ENCODE measurements around the gene LCLAT1.

Gene LCLAT1

DNA sequence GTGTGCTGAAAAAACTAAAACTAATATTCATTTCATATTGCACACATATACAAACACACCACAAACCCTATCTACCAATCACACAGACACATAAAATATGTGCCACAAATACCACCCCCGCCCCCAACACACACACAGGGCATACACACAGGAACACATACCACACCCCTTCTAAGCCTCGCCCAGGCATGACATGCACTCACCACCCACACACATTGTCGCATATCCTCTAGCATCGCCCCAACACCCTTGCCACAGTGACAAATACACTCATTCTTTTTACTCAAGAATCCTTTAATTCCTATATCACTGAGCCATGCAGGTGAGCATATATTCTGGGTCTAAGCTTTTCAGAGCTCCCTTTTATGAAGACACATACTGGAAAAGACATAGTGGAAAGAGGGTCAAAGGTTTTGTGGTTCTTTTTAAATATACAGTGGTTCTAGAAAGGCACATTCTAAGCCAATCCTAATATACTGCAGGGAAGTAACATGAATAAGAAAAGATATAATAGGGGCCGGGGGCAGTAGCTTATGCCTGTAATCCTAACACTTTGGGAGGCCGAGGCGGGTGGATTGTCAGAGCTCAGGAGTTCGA lies 24.5 kb upstream of the LCLAT1 start:
- in situ Hi-C loops (cut with MboI; ENCODE audit: low sequenced_read_pairs): no loop called here

DNA sequence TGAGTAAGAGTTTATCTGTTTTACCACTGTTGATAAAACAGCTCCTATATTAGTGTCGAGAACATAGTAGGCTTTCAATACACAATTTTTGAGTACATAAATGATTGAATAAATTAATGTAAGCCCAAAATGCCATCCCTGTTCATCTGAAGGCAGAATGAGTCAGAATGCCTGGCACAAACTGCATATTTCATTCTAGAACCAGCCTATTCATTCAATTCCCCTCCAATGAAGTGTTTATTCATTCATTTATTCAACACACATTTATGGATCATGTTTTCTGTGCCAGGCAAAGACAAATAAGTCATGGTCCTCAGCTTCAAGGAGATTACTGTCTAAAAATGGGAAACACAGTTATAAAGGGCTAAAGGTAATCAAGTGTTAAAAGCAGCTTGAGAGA lies 22.8 kb upstream of the LCLAT1 start:
- in situ Hi-C loops (cut with MboI; ENCODE audit: low sequenced_read_pairs): no loop called here

DNA sequence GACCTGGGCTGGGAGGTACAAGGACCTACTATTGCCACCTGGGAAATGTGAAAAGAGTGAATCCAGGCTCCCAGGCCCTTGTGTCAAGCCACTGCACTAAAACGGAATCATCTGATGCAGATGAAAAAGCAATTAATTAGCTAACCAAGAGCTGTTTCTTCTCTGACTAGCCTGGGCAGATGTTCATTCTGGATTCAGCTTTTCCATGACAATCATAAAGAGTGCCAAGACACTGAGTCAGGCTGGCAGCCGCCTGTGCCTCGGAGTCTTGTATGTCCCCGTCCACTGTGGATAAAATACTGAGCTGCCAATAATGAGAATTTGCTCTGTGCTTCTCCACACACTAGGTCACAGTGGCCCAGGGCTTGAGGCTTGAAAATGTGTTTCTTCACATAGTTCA lies 21.7 kb upstream of the LCLAT1 start:
- in situ Hi-C loops (cut with MboI; ENCODE audit: low sequenced_read_pairs): no loop called here

DNA sequence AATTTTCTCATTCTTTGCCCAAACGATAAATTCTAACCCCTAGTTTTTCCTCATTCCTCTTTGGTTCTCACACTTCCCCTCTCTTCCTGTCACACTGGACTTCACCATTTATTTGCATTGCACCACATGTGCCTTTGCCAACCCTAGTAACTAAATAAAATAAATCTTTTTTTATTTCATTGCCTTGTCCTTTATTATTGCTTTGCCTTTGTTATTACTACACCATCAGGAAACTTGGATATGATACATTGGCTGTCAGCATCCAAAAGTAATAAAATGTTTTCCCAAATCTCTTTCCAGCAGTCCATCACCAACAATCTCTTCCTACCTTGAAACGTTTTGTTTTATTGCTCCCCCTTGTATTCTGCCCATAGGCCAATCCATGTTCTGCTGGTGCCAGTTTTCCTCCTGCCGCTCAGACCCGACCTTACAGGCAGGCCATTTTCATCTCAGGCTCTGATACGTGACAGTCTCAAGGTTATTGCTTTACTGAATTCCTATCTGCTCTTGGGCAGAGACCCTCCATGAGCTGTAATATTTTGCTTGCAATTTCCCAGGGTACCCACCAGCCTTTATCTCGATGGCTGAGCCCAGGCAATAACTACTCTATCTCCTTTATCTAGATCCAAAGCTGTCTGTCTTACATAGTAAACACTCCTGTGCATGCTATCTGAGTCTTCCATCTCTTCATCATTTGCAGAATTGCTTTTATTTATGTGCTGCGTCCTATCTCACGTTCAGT lies 19.3 kb upstream of the LCLAT1 start:
- in situ Hi-C loops (cut with MboI; ENCODE audit: low sequenced_read_pairs): no loop called here

DNA sequence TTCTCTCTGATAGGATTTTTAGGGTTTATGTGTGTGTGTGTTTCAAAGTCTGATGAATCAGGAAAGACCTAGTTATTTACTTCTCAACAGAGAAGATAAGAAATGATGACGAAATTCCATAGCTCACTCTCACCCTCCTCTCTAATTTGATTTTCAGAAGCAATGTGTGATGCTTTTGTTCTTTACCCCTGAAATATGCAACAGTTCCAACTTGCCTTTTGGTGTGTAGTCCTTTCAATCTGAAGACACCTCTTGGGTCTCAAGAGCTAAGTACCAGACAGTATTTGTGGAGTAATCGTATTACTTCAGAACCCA lies 18.7 kb upstream of the LCLAT1 start:
- in situ Hi-C loops (cut with MboI; ENCODE audit: low sequenced_read_pairs): no loop called here

DNA sequence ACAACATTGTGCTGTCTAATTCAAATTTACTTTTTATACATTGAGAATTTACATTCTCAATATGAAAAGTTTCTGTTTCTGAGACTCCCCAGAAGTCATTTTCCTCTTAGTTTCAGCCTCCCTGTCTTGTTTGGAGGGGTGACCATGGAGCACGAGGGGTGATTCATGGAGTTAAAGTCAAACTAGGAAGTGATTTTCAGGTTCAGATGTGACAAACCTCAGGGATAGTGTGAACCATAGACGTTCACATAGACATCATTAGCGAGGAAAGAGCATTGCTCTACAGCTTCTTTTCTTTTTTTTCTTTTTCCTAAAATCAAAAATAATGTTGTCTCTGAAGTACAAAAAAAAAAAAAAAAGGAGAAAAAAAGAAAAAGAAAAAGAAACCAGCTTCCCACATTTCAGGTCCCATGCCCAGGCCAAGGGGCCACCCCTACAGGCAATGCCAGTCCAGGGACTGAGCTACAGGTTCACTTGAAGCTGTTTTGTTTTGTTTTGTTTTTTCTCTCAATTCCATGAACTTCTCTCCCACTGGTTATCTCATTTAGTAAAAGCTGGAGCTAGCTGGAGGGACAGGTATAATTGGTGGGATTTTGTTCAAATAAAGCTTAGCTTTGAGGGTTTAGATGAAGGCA lies 18.1 kb upstream of the LCLAT1 start:
- in situ Hi-C loops (cut with MboI; ENCODE audit: low sequenced_read_pairs): no loop called here

DNA sequence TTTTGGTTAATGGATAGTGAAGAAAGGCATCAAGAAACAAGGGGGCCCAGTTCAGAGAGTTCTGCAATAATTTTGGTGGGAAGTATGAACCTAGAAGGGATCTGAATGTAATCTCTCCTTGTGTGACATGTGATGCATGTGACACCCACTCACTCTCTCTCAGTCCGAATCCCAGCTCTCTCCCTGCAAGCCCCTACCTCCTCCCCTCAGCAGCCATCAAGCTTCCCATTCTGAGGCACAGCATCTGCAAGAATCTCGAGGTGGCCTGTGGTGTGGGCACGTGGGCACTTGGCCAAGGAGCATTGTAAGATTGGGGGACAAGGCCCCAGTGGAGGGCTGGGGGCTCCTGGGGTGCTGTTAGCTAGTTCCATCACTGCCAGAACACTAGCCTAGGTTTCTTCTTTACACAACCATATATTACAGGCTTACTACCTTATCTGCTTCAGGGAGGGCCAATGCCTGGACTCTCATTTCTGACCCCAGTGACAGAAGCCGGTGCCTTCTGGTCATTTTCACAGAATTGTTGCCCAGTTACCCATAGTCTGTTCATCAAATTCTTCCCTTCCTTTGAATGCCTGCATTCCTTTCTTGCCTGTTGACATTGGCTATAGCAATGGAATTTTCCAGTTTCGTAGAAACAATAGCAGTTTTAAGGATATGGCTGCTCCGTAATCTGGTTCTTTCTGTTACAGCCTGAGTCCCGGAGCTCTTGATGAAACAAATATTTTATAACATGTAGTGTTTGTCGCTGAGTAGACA lies 13.3 kb upstream of the LCLAT1 start:
- in situ Hi-C loops (cut with MboI; ENCODE audit: low sequenced_read_pairs): no loop called here

DNA sequence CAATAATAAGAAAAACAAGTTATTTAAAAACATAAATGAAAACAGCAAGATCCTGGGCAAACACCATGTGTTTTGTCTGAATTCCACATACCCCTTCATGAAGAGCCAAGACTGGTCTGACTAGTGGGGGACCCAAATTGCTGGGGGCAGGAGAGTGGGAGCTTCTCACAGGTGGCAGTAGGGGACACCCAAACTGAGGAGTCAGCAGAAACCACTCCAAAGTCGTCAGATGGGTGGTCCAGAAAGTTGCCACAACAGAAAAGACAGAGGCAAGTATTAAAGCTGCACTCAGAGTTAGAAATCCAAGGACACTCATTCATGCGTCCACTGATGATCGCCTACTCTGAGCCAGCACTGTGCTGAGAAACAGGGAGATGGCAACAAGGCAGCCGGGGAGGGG lies 12.3 kb upstream of the LCLAT1 start:
- in situ Hi-C loops (cut with MboI; ENCODE audit: low sequenced_read_pairs): no loop called here

DNA sequence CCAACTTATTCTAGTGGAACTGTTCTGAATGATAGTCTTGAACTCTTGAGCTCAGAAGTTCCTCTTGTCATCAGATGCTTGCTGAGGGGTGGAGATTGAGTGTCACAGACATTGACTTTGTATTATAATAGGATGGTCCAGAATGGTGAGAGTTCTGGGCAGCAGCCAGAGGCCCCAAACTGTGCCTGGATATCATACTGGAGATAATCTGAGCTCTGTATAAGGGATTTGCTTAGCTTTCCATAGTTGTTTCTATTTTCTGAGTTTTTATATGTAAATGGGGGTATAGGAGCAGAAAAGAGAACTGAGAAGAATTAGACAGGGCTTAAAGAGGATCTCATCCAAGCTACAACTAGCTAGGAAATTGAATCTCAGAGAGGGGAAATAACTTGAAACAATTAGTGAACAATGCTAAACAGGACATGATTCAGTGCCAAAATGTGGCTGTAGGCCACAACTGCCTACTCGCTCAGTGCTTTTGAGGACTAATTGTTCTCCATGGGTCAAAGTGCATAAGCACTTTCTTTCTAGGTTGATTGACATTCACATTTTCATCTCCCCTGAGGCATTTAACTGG lies 10.1 kb upstream of the LCLAT1 start:
- in situ Hi-C loops (cut with MboI; ENCODE audit: low sequenced_read_pairs): no loop called here

DNA sequence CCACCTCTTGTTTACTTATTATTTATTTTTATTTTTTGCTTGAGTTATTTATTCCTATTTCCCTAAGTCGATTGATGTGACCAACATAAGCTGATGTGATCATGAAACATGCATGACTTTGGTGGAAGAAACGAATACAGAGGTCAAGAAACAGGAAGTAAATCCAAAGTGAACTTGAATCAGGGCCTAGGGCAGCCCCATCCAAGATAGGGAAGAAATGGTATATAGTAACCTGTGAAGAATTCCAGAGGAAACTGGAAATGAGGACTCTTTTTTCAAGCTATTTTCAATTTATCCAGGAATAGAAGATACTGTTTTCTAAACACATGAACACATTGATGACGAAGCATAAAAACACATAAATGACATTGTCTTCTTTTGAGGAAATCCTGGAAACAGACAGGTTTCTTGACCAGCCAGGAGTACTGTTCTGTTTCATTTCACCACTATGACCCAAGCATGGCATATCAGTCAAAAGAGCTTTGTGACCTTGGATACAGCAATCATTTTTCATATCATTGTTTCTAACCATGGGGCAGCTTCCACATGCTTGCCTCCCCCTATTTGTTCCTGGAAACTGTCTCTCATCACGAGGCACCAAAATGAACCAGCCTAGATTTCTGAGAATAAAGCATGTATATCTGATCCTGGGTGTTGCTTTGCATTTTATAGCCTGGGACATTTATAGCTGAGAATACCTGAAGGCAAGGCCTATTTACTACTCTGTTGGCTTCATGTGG lies 9.1 kb upstream of the LCLAT1 start:
- in situ Hi-C loops (cut with MboI; ENCODE audit: low sequenced_read_pairs): no loop called here

DNA sequence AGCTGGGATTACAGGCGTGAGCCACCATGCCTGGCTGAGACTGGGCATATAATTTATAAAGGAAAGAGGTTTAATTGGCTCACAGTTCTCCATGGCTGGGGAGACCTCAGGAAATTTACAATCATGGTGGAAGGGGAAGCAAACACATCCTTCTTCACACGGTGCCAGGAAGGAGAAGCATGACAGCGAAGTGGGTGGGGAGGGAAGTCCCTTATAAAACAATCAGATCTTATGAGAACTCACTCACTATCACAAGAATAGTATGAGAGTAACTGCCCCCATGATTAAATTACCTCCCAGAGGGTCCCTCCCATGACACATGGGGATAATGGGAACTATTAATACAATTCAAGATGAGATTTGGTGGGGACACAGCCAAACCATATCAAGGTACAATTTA lies 7.8 kb upstream of the LCLAT1 start:
- in situ Hi-C loops (cut with MboI; ENCODE audit: low sequenced_read_pairs): no loop called here

DNA sequence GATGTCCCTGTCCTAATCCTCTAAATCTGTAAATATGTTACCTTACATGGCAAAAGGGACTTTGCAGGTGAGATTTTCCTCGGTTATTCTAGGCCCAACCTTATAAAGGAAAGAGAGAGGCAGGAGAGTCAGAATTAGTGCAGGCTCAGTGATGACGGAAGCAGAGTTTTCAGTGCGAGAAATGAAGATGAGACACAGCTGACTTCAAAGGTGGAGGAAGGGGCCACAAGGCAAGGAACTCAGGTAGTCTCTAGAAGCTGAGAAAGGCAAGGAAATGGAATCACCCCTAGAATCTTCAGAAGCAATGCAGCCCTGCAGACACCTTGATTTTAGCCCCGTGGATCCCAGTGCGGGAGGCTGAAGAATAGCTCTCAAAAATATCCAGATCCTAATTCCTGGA lies 7.2 kb upstream of the LCLAT1 start:
- in situ Hi-C loops (cut with MboI; ENCODE audit: low sequenced_read_pairs): no loop called here

DNA sequence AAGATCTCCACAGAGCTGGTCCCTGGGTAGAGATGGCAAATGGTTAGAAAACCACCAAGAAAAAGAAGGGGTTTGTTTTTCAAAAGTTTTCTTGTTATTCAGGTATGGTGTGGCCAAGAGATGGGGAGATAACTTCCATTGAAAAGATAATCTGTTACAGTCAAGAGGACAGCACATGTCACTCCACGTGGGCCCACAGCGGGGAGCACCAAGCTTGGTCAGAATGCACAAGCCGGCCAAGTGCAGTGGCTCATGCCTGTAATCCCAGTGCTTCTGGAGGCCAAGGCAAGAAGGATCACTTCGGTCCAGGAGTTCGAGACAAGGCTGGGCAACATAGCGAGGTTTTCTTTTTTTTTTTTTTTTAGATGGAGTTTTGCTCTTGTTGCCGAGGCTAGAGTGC lies 6.0 kb upstream of the LCLAT1 start:
- in situ Hi-C loops (cut with MboI; ENCODE audit: low sequenced_read_pairs): no loop called here

DNA sequence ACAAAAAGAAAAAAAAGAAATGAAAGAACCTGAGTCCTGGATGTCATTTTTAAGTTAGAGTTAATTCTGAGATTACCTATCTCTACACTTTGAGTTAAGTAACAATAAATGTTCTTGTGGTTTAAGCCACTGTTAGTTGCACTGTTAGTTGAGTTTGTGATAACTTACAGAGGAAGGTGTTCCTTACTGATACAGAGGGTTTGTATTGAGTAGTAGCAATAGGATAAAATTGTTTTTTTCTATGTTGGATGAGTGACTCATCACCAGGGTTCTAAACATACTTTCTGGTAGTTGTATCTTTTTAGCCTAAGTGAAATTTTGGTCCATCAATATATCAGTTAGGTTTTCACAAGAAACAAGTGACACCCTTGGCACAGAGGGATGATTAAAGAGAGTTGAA lies 4.0 kb upstream of the LCLAT1 start:
- in situ Hi-C loops (cut with MboI; ENCODE audit: low sequenced_read_pairs): no loop called here

DNA sequence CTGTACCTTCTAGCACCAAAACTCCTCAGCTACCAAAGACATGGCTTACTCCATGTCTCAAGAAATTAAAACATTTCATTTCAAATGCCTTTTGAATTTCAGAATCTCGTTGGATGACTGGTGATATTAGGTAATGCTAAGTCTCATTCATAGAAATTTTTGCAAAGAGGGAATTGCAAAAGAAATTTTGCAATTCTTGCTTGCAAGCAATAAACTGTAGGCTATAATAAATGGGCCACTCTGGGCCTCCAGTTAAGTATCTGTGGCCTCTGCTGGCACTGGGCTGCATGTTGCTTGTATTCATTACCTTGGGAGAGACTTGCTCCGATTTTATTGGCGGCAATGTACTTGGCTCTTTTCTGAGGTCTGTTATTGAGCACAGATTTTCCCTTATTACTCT lies 2.8 kb upstream of the LCLAT1 start:
- in situ Hi-C loops (cut with MboI; ENCODE audit: low sequenced_read_pairs): no loop called here

DNA sequence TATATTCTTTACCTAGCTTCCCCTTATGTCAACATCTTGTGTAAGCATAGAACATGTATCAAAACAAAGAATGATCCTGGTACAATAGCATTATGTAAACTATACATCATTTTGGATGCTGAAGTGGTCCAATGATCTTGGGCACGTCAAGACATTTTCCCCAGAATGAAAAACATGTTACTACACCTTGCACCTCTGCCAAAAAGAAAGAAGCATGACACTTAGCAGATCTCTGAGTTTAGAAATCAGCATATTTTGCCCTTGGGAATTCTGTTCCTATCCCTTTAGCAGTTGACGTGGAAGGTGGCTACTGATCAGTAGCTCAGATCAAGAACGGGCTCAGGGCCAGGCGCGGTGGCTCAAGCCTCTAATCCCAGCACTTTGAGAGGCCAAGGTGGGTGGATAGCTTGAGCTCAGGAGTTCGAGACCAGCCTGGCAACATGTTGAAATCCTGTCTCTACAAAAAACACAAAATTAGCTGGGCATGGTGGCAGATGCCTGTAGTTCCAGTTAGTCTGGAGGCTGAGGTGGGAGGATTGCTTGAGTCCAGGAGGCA lies 1.7 kb upstream of the LCLAT1 start:
- in situ Hi-C loops (cut with MboI; ENCODE audit: low sequenced_read_pairs): no loop called here

DNA sequence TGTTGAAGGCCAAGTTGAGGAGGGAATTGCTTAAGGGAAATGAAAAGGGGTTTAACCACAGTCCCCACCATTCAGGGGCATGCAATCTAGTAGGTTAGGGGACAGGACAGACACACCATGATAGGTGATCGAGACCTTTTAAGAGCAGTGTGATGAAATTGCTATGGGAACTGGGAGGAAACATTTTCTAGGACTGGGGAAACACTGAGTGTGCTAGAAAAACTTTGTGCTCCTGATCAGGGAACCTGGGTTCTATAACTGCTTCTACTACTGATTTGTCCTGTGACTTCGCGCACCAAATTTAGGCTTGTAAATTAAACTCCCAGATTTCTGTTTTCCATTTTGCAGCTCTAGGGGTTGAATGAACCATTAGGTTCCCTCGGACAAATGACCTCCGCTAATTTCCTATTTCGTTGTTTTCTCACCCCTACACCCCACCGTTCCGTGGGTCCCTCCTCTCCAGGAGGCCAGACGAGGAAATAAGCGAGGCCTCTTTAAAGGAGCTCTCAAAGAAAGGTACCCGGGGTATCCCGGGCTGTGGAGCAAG lies 371 bp upstream of the LCLAT1 start:
- in situ Hi-C loops (cut with MboI; ENCODE audit: low sequenced_read_pairs): no loop called here

DNA sequence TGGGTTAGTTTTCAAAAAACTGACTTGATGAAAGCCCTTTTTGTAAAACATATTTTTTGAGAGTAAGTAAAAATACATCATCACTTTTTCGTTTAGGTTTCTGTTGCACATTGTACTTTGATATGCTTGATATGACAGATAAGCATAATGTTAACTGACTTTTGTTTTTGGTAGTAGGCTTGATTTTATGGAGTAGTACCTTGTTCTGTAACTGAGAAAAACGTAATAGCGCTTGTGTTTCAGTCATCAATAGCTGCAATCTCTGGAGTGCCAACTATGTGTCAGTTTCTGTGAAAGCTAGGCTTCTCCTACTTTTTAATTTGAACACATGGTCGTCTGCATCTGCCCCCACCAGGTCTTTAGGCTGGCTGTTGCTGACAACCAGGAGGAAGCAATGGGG lies 1.3 kb downstream of the LCLAT1 start:
- in situ Hi-C loops (cut with MboI; ENCODE audit: low sequenced_read_pairs): no loop called here

DNA sequence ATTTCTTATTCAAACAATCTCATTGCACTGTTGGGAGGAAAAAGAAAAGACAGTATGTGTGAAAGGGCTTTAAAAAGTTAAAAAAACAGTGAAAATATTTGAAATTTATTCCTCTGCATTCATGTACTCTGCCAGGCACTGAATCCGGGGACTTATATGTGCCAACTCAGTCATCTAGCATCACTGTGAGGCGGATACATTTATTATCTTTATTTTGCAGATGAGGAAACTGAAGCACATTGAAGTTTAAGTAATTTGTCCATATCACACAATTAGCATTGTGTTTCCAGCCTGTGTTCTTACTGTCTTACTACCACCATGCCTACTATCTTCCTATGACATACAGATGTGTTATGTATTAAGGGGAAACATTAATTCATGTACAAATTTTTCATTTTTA lies 1.8 kb downstream of the LCLAT1 start:
- in situ Hi-C loops (cut with MboI; ENCODE audit: low sequenced_read_pairs): no loop called here

DNA sequence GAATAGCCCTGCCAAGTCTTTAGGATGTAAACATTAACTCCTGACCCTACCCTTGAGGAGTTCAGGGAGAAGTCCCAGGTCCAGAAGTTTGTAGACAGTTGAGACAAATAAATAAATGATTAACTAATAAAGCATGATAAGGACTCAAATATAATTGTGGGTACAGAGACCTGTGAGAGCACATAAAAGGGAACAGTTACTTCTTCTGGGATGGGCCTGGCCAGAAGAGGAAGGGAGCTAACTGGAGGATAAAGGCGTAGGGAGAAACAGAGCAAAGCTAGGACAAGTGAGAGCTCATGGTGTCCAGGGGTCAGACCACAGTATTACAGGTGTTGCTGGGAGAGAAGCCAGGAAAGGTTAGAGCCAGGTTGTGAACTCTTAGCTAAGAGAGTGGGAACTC lies 3.0 kb downstream of the LCLAT1 start:
- in situ Hi-C loops (cut with MboI; ENCODE audit: low sequenced_read_pairs): no loop called here

Data from hTERT RPE-1 (cell line).